ENCODE results near the gene SUSD4. TPM values are rescaled to one million over a fixed set of nuclear protein-coding genes. Genes with fewer than 3 reads are reported as not detected.

Gene SUSD4
- total RNA-seq, 1 experiment from 2014 or later, result 31.4 TPM

DNA sequence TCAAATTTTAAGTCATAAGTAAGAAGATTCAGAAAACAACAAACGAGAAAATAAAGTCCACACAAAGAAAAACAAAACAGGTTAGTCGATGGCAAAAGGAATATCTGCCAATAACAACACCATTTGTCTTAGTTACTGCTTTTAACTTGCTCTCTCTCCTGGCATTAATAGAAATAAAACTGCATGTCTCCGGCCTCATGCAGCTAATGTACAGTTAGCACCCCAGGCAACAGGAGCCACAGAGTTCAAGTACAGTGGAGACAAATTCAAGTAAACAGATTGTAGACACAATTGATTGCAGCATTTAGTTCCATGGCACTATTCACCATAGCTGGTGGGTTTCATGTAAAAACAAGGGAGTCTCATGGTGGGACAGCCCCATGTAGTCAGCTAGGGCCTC lies 33.5 kb downstream of the SUSD4 start:
- no peaks in the 10 kb centered on the region for H3K4me1 ChIP-seq
- ChIA-PET POLR2A (no interaction called here), CTCF (no interaction called here)
- no peak overlapping the region for H3K27ac Mint-ChIP-seq (ENCODE audit: unreplicated experiment)
- intact Hi-C loops (cut with micrococcal nuclease; ENCODE audit: unreplicated experiment), result no loop called here
- no peaks in the 10 kb centered on the region for H3K27me3 Mint-ChIP-seq (ENCODE audit: insufficient read depth, unreplicated experiment)
- no peak for DNase-seq
- H3K36me3 Mint-ChIP-seq (ENCODE audit: insufficient read depth, unreplicated experiment), result no peaks in the 10 kb centered on the region
- H3K4me3 Mint-ChIP-seq (ENCODE audit: unreplicated experiment), result no peak overlapping the region
- BruUV-seq (replicated peaks), result no TSS peak
- TF ChIP-seq CTCF (IDR thresholded peaks at IDR 0.05; ENCODE audit: insufficient read depth in 1 of 2, low read depth in 1 of 2, low read length in 1 of 2, severe bottlenecking in 1 of 2, unreplicated experiment in 1 of 2), result no peak
- no peaks in the 10 kb centered on the region for H3K4me1 Mint-ChIP-seq (ENCODE audit: low read depth, unreplicated experiment)
- H3K36me3 ChIP-seq (ENCODE audit: control insufficient read depth, insufficient read depth, low read length), result no peaks in the 10 kb centered on the region; the same call in 1 of the 2 replicates
- no peaks in the 10 kb centered on the region for H3K9me3 ChIP-seq
- no peak overlapping the region for H3K4me3 ChIP-seq (ENCODE audit: low read depth, low read length)
- H3K27me3 ChIP-seq (replicated peaks; ENCODE audit: control insufficient read depth, insufficient read depth, low read length), result no peaks in the 10 kb centered on the region
- H3K9me3 Mint-ChIP-seq (ENCODE audit: unreplicated experiment), result no peaks in the 10 kb centered on the region

DNA sequence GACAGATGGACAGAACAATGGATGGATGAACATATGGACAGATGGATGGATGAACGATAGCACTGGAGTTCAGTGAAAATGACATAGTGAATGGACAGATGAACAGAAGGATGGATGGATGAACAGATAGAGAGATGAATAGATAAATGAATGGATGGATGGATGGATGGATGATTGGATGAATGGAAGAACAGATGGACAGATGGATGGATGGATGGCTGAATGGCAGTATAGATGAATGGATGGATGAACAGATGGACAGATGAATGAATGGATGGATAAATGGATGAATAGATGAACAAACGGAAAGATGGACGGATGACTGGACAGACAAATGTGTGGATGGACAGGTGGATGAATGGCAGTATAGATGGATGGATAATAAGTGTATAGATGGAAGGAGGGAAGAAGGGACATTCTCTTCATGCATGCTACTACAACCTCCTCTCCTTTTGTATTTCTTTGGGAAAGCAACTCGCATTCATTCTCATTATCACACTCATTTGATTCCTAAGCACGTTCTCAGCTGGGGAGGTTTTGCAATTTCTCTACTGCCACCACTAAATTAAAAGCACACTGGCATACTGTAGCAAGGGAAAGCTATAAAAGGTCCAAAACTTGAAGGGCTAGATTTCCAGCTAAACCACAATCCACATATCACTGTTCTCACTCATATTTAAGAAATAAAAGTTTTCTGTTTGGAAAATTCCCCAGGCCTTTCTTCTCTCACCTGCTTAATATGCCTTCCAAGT lies 34.1 kb downstream of the SUSD4 start:
- CTCF ChIA-PET, result no interaction called here

DNA sequence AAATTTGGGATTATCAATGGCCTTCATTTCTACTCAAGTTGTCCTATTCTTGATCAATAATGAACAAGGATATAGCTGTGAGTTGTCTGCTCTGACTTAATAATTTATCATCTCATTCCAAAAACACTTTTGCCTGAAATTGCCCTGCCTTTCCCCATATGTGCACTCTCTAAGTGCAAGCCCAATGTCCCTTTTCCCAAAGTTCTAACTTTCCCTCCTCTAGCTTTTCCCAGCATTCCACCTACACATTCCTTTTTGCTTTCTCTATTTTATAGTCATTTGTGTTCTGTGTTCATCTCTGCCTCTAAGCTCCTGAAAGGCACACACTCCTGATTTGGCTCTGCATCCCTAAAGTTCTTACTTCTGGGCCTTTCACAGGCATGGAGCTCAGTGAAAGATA lies 34.7 kb downstream of the SUSD4 start:
- H3K36me3 ChIP-seq (ENCODE audit: control insufficient read depth, insufficient read depth, low read length), result no peaks in the 10 kb centered on the region; the same call in 1 of the 2 replicates
- Mint-ChIP-seq H3K27ac (ENCODE audit: unreplicated experiment) (no peak overlapping the region), H3K4me3 (ENCODE audit: unreplicated experiment) (no peak overlapping the region), H3K36me3 (ENCODE audit: insufficient read depth, unreplicated experiment) (no peaks in the 10 kb centered on the region), H3K4me1 (ENCODE audit: low read depth, unreplicated experiment) (no peaks in the 10 kb centered on the region), H3K27me3 (ENCODE audit: insufficient read depth, unreplicated experiment) (no peaks in the 10 kb centered on the region), H3K9me3 (ENCODE audit: unreplicated experiment) (no peaks in the 10 kb centered on the region)
- no peak for TF ChIP-seq CTCF (IDR thresholded peaks at IDR 0.05; ENCODE audit: insufficient read depth in 1 of 2, low read depth in 1 of 2, low read length in 1 of 2, severe bottlenecking in 1 of 2, unreplicated experiment in 1 of 2)
- no TSS peak for BruUV-seq (replicated peaks)
- intact Hi-C loops (cut with micrococcal nuclease; ENCODE audit: unreplicated experiment), result no loop called here
- H3K4me3 ChIP-seq (ENCODE audit: low read depth, low read length), result no peak overlapping the region
- ChIA-PET CTCF (no interaction called here), POLR2A (no interaction called here)
- DNase-seq, result no peak
- H3K27me3 ChIP-seq (replicated peaks; ENCODE audit: control insufficient read depth, insufficient read depth, low read length), result no peaks in the 10 kb centered on the region
- no peaks in the 10 kb centered on the region for H3K9me3 ChIP-seq
- H3K4me1 ChIP-seq, result no peaks in the 10 kb centered on the region

More for the DNA sequence above, 34.1 kb downstream of the SUSD4 start:
- Mint-ChIP-seq H3K4me3 (ENCODE audit: unreplicated experiment) (no peak overlapping the region), H3K27me3 (ENCODE audit: insufficient read depth, unreplicated experiment) (no peaks in the 10 kb centered on the region), H3K36me3 (ENCODE audit: insufficient read depth, unreplicated experiment) (no peaks in the 10 kb centered on the region), H3K9me3 (ENCODE audit: unreplicated experiment) (no peaks in the 10 kb centered on the region), H3K4me1 (ENCODE audit: low read depth, unreplicated experiment) (no peaks in the 10 kb centered on the region), H3K27ac (ENCODE audit: unreplicated experiment) (no peak overlapping the region)
- no peak for TF ChIP-seq CTCF (IDR thresholded peaks at IDR 0.05; ENCODE audit: insufficient read depth in 1 of 2, low read depth in 1 of 2, low read length in 1 of 2, severe bottlenecking in 1 of 2, unreplicated experiment in 1 of 2)
- intact Hi-C loops (cut with micrococcal nuclease; ENCODE audit: unreplicated experiment), result no loop called here
- no peaks in the 10 kb centered on the region for H3K4me1 ChIP-seq
- POLR2A ChIA-PET, result no interaction called here
- BruUV-seq (replicated peaks), result no TSS peak
- H3K27me3 ChIP-seq (replicated peaks; ENCODE audit: control insufficient read depth, insufficient read depth, low read length), result no peaks in the 10 kb centered on the region
- no peak for DNase-seq
- no peak overlapping the region for H3K4me3 ChIP-seq (ENCODE audit: low read depth, low read length)
- no peaks in the 10 kb centered on the region for H3K9me3 ChIP-seq
- no peaks in the 10 kb centered on the region; the same call in 1 of the 2 replicates for H3K36me3 ChIP-seq (ENCODE audit: control insufficient read depth, insufficient read depth, low read length)

Data from Caco-2 (cell line).